ENCODE measurements around the gene CAMTA1. TPM values are rescaled to one million over a fixed set of nuclear protein-coding genes. Genes with fewer than 3 reads are reported as not detected.

CAMTA1 gene
- total RNA-seq, 4 donors from 2014 or later: 57.4 to 88.3 (median 62.1) TPM

GRCh38 chr1:6859415-6860343 lies 74.4 kb downstream of the CAMTA1 start:
- TF ChIP-seq POLR2A (IDR thresholded peaks at IDR 0.05): no peak
- TF ChIP-seq, protein P1, sequence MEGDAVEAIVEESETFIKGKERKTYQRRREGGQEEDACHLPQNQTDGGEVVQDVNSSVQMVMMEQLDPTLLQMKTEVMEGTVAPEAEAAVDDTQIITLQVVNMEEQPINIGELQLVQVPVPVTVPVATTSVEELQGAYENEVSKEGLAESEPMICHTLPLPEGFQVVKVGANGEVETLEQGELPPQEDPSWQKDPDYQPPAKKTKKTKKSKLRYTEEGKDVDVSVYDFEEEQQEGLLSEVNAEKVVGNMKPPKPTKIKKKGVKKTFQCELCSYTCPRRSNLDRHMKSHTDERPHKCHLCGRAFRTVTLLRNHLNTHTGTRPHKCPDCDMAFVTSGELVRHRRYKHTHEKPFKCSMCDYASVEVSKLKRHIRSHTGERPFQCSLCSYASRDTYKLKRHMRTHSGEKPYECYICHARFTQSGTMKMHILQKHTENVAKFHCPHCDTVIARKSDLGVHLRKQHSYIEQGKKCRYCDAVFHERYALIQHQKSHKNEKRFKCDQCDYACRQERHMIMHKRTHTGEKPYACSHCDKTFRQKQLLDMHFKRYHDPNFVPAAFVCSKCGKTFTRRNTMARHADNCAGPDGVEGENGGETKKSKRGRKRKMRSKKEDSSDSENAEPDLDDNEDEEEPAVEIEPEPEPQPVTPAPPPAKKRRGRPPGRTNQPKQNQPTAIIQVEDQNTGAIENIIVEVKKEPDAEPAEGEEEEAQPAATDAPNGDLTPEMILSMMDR (IDR thresholded peaks at IDR 0.05): no peak
- no peak for DNase-seq
- no peaks in the 10 kb centered on the region for H3K4me1 ChIP-seq
- no peak overlapping the region for H3K4me3 ChIP-seq
- H3K9me3 ChIP-seq: no peaks in the 10 kb centered on the region
- no peaks in the 10 kb centered on the region for H3K27me3 ChIP-seq
- no peaks in the 10 kb centered on the region for H3K36me3 ChIP-seq
- H3K27ac ChIP-seq: peak overlapping the region in 1 of 4 donors; percentile 40

DNA sequence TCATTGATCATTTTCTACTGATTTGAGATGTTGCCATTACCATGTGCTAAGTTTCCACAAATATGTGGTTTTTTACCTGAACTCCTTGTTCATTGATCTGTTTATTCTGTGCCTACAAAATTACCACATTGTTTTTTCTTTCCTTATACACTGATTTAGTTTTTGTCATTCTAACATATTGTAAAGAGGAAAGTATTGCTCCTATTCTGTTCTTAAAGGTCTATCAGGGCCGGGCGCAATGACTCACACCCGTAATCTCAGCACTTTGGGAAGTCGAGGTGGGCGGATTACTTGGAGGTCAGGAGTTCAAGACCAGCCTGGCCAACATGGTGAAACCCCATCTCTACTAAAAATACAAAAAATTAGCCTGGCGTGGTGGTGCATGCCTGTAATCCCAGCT lies 75.1 kb downstream of the CAMTA1 start:
- no peak overlapping the region for H3K4me3 ChIP-seq
- TF ChIP-seq, protein P1 (IDR thresholded peaks at IDR 0.05): no peak
- TF ChIP-seq POLR2A (IDR thresholded peaks at IDR 0.05): no peak
- no peaks in the 10 kb centered on the region for H3K9me3 ChIP-seq
- no peaks in the 10 kb centered on the region for H3K27me3 ChIP-seq
- no peak for DNase-seq
- H3K36me3 ChIP-seq: no peaks in the 10 kb centered on the region
- no peak overlapping the region for H3K27ac ChIP-seq
- no peaks in the 10 kb centered on the region for H3K4me1 ChIP-seq

DNA sequence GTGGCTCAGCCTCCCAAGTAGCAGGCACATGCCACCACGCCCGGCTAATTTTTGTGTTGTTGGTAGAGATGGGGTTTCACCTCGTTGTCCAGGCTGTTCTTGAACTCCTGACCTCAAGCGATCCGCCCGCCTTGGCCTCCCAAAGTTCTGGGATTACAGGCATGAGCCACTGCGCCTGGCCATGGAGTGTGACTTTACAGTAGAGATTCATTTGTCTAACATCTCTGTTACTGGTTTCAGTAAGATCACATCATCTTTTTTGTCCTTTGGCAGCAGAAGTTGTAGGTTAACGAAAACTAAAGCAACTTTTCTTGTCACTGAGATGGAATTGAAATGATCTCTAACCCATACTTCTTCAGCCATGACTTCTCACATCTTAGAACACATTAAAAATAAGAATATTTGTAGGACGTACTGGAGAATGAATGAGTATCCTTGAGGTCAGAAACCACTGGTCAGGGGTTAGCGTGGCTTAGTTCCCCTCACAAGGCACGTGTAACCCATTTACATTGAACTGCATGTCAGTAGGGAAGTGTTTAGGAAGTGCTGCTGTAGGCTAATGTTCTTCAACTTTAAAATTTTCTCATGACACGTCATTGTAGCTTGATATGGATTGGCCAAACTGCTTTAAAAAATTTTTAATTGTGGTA lies 75.9 kb downstream of the CAMTA1 start:
- DNase-seq: no peak
- no peak for TF ChIP-seq POLR2A (IDR thresholded peaks at IDR 0.05)
- TF ChIP-seq, protein P1 (IDR thresholded peaks at IDR 0.05): no peak
- no peaks in the 10 kb centered on the region for H3K27me3 ChIP-seq
- H3K4me1 ChIP-seq: no peaks in the 10 kb centered on the region
- no peaks in the 10 kb centered on the region for H3K36me3 ChIP-seq
- no peak overlapping the region for H3K4me3 ChIP-seq
- no peak overlapping the region for H3K27ac ChIP-seq
- no peaks in the 10 kb centered on the region for H3K9me3 ChIP-seq

DNA sequence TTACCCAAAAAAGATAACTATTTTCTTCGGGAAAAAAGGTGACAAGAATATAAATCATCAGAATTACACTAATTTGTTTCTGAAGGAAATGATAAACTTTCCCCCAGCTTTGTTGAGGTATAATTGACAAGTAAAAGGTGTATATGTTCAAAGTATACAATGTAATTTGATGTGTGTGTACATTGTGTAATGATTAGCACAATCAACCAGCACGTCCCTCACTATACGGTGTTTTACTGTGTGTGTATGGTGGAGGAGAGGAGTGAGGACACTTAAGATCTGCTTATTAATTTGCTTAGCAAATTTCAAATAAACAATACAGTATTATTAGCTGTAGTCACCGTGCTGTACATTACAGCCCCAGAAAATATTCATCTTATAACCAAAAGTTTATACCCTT lies 77.7 kb downstream of the CAMTA1 start:
- H3K4me3 ChIP-seq: no peak overlapping the region
- H3K36me3 ChIP-seq: no peaks in the 10 kb centered on the region
- H3K27ac ChIP-seq: no peak overlapping the region
- TF ChIP-seq, protein P1 (IDR thresholded peaks at IDR 0.05): no peak
- no peak for TF ChIP-seq POLR2A (IDR thresholded peaks at IDR 0.05)
- no peaks in the 10 kb centered on the region for H3K27me3 ChIP-seq
- no peak for DNase-seq
- H3K9me3 ChIP-seq: no peaks in the 10 kb centered on the region
- H3K4me1 ChIP-seq: no peaks in the 10 kb centered on the region

- DNase-seq: no peak
- H3K9me3 ChIP-seq: no peaks in the 10 kb centered on the region
- H3K27ac ChIP-seq: no peak overlapping the region
- H3K4me1 ChIP-seq: no peaks in the 10 kb centered on the region
- H3K27me3 ChIP-seq: no peaks in the 10 kb centered on the region
- H3K36me3 ChIP-seq: no peaks in the 10 kb centered on the region
- TF ChIP-seq POLR2A (IDR thresholded peaks at IDR 0.05): no peak
- TF ChIP-seq, protein P1 (IDR thresholded peaks at IDR 0.05): no peak
- no peak overlapping the region for H3K4me3 ChIP-seq
These were observed 78.9 kb downstream of the CAMTA1 start for GRCh38 chr1:6864166-6864565.
